Liver (tissue), 3 donors: ENCODE data around the gene PGS1.

Experiments
- TF ChIP-seq, protein P1 (sequence below): fragments of 150-350 bp; IDR thresholded peaks from 2 replicates; pipeline ENCODE4 v1.5.1; 2017; ENCODE audit warnings: improper control_type of control experiment, low read depth, low read length; ENCODE audit not compliant: missing input control
- TF ChIP-seq, protein P2 (sequence below): IDR thresholded peaks from 2 replicates; pipeline ENCODE4 v1.6.1; 2016; ENCODE audit warnings: antibody characterized with exemption
- donor health status: healthy.
- donor health status: healthy.

DNA sequence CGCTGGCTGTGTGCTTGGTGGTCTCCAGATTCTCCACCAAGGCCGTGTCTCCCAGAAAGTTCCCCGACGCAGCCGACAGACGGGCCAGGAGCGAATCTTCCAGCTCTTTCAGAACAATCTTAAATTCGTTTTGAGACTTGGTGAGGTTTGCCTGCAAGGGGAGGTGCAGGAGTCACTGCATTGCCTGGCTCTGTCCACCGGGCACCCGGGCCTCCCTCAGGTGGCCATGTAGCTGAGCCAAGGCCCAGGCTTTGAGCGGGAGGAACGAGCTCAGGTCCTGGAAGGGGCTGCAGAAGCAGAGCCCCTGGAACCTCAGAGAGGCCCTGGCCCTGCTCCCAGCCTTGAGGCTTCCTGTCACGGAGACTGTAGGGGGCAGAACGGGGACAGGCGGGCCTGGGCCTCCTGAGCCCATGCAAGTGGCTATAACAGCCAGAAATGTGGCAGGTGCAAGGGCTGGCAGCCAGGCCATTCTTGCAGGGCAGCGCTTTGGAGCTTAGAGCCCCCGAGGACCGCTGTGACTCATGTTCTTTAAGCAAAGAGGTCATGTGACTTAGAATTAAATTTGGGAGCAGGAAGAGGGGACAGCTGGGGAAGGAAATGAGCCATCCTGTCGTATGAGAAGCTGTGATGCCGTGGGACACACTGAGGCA is 72.4 kb downstream of the PGS1 start:
- TF ChIP-seq, protein P1, sequence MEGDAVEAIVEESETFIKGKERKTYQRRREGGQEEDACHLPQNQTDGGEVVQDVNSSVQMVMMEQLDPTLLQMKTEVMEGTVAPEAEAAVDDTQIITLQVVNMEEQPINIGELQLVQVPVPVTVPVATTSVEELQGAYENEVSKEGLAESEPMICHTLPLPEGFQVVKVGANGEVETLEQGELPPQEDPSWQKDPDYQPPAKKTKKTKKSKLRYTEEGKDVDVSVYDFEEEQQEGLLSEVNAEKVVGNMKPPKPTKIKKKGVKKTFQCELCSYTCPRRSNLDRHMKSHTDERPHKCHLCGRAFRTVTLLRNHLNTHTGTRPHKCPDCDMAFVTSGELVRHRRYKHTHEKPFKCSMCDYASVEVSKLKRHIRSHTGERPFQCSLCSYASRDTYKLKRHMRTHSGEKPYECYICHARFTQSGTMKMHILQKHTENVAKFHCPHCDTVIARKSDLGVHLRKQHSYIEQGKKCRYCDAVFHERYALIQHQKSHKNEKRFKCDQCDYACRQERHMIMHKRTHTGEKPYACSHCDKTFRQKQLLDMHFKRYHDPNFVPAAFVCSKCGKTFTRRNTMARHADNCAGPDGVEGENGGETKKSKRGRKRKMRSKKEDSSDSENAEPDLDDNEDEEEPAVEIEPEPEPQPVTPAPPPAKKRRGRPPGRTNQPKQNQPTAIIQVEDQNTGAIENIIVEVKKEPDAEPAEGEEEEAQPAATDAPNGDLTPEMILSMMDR: no peak
- TF ChIP-seq, protein P2, sequence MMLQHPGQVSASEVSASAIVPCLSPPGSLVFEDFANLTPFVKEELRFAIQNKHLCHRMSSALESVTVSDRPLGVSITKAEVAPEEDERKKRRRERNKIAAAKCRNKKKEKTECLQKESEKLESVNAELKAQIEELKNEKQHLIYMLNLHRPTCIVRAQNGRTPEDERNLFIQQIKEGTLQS: no peak
